RCC 7860 (cell line): ENCODE results near the gene GPR26.

Source experiments
- DNase-seq: peaks from one replicate; pipeline ENCODE4 v3.0.0-alpha.2; 2015; ENCODE audit warnings: low spot score
- FAIRE-seq: peaks from 2 replicates; lab custom pipeline; 2012; peaks lifted over from hg19 to GRCh38; lab: Jason Lieb, UNC

Gene GPR26

DNA sequence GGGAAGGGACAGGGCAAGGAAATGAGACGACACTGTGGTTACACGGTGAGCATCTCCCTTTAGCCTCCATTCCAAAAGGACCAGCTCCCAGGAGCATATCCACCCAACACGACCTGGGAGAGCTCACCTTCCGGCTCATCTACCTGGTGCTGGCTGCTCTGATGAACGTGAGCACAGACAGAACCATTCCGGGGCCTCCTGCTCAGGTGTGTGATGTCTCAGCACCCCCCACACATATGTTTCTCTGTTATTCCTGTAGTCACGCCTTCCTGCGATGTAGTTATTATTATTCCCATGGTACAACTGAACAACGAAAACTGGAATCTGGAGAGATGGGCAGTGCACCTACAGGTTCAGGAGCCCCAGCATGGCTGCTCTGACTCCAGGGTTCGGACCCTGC is 20.5 kb upstream of the GPR26 start:
- FAIRE-seq (no peak), DNase-seq (no peak)

GRCh38 chr10:123648595-123648994 is 17.6 kb upstream of the GPR26 start:
- FAIRE-seq (no peak), DNase-seq (no peak)

DNA sequence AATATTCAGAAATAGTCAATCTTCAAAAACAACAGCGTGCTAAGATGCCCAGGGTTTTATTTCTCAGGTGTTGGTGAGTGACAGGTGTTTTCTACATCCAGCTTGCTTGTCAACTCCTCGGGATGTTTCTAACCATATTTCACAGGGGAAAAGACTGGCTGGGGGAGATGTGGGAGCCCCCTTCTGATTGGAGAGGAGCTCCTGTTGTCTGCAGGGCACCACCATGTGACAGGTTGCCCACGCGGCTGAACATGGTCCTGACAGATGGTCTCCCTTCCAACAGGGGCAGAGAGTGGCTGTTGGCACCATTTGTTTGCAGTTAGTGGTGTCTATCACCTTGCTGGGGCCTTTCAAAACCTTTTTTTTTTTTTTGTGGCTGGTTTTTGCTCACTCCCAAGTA is 16.5 kb upstream of the GPR26 start:
- FAIRE-seq = no peak
- DNase-seq = no peak

DNA sequence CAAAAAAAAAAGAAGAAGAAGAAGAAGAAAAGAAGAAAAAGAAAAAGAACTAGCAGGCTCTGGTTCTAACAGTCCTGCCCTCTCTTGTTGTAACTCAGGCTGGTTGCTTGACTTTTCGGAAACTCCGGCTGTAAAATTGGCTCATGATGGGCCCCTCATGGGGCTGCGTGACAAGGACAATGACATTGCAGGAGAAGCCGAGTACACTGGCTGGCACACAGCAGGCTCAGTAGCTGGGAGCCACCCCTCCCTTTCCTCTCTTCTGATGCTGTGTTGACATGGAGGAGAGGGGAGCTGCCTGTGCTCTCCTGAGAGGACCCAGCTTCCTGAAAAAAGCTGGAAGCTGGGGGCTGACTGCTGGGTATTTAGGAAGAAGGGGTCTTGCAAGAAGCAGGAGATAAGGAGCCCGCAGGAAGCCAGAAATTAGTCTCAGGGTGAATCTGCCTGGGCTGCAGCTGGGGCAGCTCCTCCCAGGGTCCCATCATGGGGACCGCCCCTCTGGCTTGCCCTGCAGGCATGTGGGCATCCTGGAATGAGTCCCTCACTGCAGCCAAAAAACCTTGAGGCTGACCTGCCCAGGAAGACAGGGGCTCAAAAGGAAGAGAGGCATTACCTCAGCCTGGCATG is 14.6 kb upstream of the GPR26 start:
- FAIRE-seq = no peak
- no peak for DNase-seq

GRCh38 chr10:123655751-123656150 is 10.4 kb upstream of the GPR26 start:
- no peak for DNase-seq
- no peak for FAIRE-seq

GRCh38 chr10:123663522-123663921 is 2.6 kb upstream of the GPR26 start:
- no peak for DNase-seq

GRCh38 chr10:123665491-123666286 is 466 bp upstream of the GPR26 start:
- FAIRE-seq = no peak
- DNase-seq = no peak

More at GRCh38 chr10:123663522-123663921, 2.6 kb upstream of the GPR26 start:
- FAIRE-seq = no peak

GRCh38 chr10:123669886-123670285 is 3.7 kb downstream of the GPR26 start:
- FAIRE-seq (no peak), DNase-seq (no peak)

DNA sequence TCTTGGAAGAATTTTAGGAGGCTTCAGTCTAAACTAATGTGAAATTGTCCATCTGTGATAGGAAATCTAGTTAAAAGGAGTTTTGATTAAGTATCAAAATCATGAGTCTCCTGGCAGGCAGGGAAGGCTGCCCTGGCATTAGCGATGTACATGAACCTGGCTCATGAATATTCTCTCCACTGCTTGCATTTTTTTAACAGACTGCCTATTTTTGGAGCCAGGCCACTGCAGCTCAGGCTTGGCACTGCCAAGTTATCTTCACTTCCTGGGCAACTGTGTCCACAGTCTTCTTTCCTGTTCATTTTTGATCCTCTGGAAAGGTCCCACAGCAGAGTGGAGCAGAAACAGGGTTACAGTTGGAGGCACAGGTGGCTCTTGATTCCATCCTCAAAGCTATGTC is 7.0 kb downstream of the GPR26 start:
- no peak for FAIRE-seq
- DNase-seq = no peak

DNA sequence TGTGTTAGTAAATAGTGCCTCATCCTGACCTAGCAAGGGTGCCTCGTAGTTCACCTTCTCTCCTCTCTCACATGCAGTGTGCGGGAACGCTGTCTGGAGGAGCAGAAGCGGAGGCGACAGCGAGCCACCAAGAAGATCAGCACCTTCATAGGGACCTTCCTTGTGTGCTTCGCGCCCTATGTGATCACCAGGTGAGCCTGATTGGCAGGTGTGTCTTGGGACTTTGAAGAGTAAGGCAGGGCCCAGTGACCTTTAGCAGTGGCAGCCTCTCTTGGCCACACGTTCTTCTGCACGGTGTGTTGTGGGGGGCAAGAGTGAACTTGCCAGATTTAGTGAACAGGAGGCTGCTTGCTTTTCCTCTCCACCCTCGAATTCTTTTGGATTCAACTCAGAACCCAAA is 8.6 kb downstream of the GPR26 start:
- no peak for FAIRE-seq
- no peak for DNase-seq

DNA sequence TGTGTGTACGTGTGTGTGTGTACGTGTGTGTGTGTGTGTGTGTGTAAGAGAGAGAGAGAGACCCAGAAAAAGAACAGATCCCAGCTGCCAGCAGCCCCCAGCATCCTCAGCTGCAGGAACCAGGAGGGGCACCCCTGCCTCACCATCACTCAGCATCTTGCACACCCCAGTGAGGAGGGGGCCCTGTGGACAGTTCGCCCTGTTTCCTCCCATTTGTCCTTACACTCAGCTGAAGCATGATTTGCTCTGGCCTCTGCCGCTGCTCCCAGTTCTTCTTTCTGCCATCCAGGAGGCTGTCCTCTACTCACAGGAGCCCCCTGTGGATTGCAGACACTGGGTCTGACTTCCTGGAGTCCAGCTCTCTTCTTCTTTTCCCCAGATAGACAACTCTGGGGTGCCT is 9.7 kb downstream of the GPR26 start:
- DNase-seq = no peak
- FAIRE-seq = no peak

GRCh38 chr10:123677556-123677955 is 11.4 kb downstream of the GPR26 start:
- no peak for DNase-seq
- FAIRE-seq = no peak

DNA sequence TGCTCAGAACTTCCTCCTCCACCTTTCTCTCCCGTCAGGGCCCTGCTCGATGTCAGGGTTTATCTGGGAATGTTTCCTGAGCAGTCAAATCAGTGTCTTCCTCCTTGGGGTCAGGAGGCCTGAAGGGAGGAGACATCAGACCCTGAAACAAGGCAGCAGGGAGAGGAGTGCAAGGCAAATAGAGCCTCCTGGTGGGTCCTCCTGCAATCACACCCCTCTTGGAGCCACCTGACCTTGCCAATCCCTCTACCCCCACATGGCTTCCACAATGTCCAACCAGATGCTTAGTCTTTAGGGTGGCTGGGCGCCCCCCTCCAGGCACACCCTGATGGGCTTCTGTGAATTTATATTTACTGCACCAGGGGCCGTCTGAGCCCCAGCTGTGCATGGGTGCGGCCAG is 12.2 kb downstream of the GPR26 start:
- FAIRE-seq (no peak), DNase-seq (no peak)

GRCh38 chr10:123681285-123681684 is 15.1 kb downstream of the GPR26 start:
- FAIRE-seq (no peak), DNase-seq (no peak)

GRCh38 chr10:123682477-123682876 is 16.3 kb downstream of the GPR26 start:
- FAIRE-seq = no peak

GRCh38 chr10:123683459-123683858 is 17.3 kb downstream of the GPR26 start:
- DNase-seq (no peak), FAIRE-seq (no peak)

More at GRCh38 chr10:123682477-123682876, 16.3 kb downstream of the GPR26 start:
- DNase-seq = no peak

DNA sequence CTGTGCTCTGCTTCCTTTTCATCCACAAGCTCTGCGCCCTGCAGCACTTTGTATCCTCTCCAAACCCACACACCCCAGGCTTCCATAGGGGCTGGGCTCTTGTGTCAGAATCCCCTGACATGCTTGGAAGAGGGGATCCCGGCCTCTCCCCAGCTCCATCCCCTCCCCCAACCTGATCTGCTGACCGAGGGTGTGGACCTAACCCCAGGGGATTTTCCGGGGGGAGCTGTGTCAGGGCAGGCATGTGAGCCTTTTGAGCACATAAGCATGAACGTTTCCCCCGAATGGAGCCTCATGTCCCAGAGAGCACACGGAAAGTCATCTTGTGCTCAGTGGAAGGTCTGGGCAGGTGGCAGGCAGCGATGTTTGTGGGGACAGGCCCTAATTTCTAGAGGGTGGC is 17.7 kb downstream of the GPR26 start:
- FAIRE-seq (no peak), DNase-seq (no peak)

DNA sequence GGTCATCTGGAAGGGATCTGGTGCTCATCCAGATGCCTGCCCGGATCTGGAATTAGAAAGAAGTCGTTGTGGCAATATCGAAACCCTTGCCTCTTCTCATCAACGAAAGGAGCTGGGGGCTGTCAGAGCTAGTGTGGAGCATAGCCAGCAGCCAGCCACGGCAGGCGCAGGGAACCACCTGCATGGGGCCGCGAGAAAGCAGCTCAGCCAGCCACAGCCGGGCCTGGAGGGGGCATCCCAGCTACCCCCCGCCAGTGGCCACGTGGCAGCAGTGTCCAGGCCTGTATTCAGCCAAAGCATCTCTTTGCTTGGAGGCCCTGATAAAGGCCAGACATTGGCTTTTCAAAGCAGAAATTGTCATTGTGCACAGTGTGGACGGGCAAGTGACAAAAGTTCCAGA is 19.1 kb downstream of the GPR26 start:
- FAIRE-seq = no peak
- DNase-seq = no peak

DNA sequence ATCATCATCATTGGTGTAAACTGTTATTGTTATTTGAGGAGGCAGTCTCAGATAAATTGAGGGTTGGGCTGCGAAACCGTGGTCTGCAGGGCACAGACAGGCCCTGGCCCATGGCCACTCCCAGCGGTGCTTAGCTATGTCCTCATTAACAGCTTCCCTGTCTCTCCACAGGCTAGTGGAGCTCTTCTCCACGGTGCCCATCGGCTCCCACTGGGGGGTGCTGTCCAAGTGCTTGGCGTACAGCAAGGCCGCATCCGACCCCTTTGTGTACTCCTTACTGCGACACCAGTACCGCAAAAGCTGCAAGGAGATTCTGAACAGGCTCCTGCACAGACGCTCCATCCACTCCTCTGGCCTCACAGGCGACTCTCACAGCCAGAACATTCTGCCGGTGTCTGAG is 21.6 kb downstream of the GPR26 start:
- DNase-seq (no peak), FAIRE-seq (no peak)

DNA sequence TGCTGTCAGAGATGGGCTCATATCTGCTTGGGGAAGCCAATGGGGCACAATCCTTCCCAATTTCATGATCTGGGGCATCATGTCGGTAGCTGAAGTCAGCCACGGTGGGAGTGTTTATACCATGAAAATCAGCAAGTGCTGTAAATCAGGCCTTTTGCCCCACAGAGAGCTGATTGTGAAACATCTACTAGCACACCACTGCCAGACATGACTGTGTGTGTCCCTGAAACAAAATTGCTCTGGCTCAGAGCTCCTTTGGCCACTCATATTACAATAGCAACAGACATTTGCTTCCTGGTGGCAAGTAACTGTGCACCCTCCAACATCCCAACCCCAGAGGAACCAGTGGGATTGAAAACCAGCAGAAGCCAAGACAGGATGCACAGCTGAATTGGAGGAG is 23.7 kb downstream of the GPR26 start:
- DNase-seq (no peak), FAIRE-seq (no peak)

GRCh38 chr10:123703195-123703790 is 37.1 kb downstream of the GPR26 start:
- DNase-seq (no peak), FAIRE-seq (no peak)

- FAIRE-seq (no peak), DNase-seq (no peak)
Observed at GRCh38 chr10:123704076-123704475, 37.9 kb downstream of the GPR26 start.
